ENCODE results near the gene ELOVL6.
"Not testable (repeated sequence)": the region's sequence is repeated elsewhere in the genome, so short reads cannot be mapped to it uniquely, and the experiment has no call there.

Gene ELOVL6, protein sequence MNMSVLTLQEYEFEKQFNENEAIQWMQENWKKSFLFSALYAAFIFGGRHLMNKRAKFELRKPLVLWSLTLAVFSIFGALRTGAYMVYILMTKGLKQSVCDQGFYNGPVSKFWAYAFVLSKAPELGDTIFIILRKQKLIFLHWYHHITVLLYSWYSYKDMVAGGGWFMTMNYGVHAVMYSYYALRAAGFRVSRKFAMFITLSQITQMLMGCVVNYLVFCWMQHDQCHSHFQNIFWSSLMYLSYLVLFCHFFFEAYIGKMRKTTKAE

DNA sequence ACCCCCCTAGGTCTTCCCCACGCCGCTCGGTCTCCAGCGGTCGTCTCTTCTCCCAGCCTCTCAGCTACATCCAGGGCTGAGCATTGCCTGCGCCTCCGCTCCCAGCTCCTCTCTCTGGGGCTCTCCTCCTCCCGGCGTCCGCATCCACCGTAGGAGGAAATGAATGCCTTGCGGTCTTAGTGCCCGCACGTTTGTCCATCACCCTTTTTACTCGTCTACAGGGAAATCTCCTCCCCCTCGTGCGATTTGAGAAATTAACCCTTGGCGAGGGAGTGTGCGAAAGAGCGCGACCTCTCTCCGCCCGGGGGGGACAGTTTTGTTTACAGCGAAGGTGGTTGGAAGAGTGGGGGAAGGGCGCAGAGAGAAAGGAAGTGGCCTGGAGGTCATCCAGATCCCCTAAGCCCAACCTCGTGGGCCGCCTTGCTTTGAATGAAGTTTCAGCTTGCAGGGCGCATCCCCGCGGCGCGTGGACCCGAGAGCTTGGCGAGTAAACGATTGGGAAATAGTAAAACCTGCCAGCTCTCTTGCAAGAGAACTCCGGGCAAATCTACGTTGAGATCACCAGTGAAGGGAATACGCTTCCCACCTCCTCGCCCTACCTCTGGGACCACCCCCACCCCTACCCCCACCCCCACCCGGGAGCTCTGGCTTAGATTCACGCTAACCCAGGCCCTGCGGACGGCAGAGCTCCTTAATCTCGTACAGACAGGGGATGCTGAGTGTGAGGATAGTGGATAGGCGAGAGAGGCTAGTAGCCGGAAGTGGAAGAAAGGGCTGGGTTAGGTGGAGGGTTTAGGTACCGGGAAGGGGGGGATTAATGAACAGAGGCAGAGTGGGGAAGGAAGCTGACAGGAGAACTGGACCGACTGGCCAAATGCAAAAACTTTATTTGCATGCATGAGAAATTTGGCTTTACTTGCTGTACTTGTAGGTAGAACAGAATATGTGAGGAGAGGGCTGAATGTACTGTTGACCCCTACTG lies at the start of gene ELOVL6:
Gene ELOVL6 (minus strand): TSS at position 181 of the 982 bp plus-strand sequence. CDS start 280 bp downstream, outside the sequence.
- peak within 1 kb of the TSS; percentile 85 for H3K4me3 ChIP-seq (ENCODE audit: low read length)
- DNase-seq (ENCODE audit: low read depth), result peak; percentile 73
- TF ChIP-seq, protein P1, sequence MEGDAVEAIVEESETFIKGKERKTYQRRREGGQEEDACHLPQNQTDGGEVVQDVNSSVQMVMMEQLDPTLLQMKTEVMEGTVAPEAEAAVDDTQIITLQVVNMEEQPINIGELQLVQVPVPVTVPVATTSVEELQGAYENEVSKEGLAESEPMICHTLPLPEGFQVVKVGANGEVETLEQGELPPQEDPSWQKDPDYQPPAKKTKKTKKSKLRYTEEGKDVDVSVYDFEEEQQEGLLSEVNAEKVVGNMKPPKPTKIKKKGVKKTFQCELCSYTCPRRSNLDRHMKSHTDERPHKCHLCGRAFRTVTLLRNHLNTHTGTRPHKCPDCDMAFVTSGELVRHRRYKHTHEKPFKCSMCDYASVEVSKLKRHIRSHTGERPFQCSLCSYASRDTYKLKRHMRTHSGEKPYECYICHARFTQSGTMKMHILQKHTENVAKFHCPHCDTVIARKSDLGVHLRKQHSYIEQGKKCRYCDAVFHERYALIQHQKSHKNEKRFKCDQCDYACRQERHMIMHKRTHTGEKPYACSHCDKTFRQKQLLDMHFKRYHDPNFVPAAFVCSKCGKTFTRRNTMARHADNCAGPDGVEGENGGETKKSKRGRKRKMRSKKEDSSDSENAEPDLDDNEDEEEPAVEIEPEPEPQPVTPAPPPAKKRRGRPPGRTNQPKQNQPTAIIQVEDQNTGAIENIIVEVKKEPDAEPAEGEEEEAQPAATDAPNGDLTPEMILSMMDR (IDR thresholded peaks at IDR 0.05; ENCODE audit: insufficient read depth, low read depth, low read length, missing control alignments), result no peak

DNA sequence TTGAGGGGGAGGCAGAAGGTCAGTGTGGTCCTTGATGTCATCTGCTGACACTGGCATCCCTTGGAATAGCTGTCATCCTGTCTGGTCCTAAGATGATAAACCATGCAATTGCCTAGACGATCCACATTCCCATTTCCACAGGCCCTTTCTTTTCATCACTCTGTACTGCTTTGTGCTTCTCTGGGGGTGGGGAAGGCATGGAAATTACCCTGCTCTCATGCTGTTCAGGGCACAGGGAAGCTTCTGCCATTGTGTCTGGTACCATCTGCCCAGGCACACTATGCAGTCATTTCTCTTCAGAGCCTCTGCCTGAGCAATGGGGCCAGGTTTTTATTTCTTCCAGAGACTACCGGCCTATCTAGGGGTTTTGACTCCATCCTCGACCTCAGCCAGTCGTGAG lies 49.7 kb upstream of the ELOVL6 start:
- no peak overlapping the region for H3K4me3 ChIP-seq (ENCODE audit: low read length)
- DNase-seq (ENCODE audit: low read depth), result no peak
- TF ChIP-seq, protein P1 (IDR thresholded peaks at IDR 0.05; ENCODE audit: insufficient read depth, low read depth, low read length, missing control alignments), result no peak

DNA sequence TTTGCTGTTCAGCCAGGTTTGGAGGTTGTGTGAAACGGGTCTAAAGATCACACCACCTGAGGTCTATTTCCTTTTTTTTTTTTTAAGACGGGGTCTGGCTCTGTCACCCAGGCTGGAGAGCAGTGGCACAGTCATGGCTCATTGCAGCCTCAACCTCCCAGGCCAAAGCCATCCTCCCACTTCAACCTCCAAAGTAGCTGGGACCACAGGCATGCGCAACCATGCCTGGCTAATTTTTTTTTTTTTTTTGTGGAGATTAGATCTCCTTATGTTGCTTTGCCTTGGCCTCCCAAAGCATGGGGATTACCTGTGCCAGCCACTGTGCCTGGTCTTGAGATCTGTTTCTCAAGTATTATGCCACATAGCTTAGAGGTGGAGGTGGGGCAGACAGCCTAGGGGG lies 49.2 kb upstream of the ELOVL6 start:
- H3K4me3 ChIP-seq (ENCODE audit: low read length), result no peak overlapping the region
- TF ChIP-seq, protein P1 (IDR thresholded peaks at IDR 0.05; ENCODE audit: insufficient read depth, low read depth, low read length, missing control alignments), result no peak
- no peak for DNase-seq (ENCODE audit: low read depth)

DNA sequence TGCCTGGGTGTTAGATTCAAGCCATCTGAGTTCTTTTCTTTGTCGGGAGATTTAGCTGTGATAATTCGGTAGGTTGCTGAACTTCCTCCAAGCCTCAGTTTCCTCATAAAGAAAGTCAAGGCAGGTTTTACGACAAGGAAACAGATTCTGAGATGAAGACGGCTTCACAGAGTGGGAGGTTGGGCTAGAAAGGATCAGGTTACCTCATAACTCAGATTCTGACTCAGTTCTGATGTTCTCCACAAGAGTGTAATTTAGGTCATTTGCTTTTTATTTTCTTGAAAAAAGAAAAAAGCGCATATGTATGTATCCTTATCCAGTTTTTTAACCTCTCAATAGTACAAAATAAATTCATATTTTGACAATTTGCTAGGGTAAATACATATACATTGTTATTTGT lies 47.2 kb upstream of the ELOVL6 start:
- TF ChIP-seq, protein P1 (IDR thresholded peaks at IDR 0.05; ENCODE audit: insufficient read depth, low read depth, low read length, missing control alignments), result no peak
- no peak overlapping the region for H3K4me3 ChIP-seq (ENCODE audit: low read length)
- peak; percentile 59 for DNase-seq (ENCODE audit: low read depth)

DNA sequence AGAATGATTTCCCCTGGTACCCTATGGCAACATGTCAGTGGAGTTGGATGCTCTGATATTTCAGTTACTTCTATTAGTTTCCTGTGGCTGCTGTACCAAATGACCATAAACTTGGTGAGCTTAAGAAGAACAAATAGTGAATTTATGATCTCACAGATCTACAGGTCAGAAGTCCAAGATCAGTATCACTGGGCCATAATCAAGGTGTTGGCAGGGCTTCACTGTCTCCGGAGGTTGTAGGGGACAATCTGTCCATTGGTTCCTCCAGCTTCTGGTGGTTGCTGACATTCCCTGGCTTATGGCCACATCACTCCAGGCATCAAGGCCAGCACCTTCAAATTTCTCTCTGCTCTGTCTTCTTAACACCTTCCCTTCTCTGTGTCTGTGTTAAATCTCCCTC lies 37.9 kb upstream of the ELOVL6 start:
- TF ChIP-seq, protein P1 (IDR thresholded peaks at IDR 0.05; ENCODE audit: insufficient read depth, low read depth, low read length, missing control alignments), result no peak
- no peak overlapping the region for H3K4me3 ChIP-seq (ENCODE audit: low read length)
- no peak for DNase-seq (ENCODE audit: low read depth)

DNA sequence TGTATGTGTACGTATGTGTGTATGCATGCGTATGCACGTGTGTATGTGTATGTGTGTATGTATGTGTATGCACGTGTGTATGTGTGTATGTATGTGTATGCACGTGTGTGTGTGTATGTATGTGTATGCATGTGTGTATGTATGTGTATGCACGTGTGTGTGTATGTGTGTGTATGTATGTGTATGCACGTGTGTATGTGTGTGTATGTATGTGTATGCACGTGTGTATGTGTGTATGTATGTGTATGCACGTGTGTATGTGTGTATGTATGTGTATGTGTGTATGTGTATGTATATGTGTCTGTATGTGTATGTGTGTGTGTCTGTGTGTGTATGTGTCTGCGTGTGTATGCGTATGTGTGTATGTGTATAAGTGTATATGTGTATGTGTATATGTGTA lies 35.2 kb upstream of the ELOVL6 start:
- H3K4me3 ChIP-seq (ENCODE audit: low read length); DNase-seq (ENCODE audit: low read depth): not testable (repeated sequence)

DNA sequence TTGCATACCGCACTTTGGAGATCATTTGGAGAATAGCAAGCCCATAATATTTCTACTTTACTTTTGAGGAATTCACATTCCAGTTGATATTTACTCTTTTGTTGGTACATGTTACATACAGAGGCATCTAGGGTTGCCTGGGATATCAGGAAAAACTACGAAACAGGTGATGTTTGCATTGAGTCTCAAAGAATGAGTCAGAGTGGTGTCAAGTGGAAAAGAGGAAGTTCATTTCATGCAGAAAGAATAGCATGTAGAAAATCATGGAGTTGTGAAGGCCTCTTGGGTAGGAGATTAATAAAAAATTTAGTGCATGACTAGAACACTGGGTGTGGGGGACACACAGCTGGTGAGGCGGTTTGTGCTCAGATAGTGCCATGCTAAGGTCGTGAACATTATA lies 33.5 kb upstream of the ELOVL6 start:
- TF ChIP-seq, protein P1 (IDR thresholded peaks at IDR 0.05; ENCODE audit: insufficient read depth, low read depth, low read length, missing control alignments), result no peak
- no peak overlapping the region for H3K4me3 ChIP-seq (ENCODE audit: low read length)
- peak; percentile 82 for DNase-seq (ENCODE audit: low read depth)

All from epithelial cell of esophagus (primary cell).